ENCODE results near the gene FOXJ3.

DNA sequence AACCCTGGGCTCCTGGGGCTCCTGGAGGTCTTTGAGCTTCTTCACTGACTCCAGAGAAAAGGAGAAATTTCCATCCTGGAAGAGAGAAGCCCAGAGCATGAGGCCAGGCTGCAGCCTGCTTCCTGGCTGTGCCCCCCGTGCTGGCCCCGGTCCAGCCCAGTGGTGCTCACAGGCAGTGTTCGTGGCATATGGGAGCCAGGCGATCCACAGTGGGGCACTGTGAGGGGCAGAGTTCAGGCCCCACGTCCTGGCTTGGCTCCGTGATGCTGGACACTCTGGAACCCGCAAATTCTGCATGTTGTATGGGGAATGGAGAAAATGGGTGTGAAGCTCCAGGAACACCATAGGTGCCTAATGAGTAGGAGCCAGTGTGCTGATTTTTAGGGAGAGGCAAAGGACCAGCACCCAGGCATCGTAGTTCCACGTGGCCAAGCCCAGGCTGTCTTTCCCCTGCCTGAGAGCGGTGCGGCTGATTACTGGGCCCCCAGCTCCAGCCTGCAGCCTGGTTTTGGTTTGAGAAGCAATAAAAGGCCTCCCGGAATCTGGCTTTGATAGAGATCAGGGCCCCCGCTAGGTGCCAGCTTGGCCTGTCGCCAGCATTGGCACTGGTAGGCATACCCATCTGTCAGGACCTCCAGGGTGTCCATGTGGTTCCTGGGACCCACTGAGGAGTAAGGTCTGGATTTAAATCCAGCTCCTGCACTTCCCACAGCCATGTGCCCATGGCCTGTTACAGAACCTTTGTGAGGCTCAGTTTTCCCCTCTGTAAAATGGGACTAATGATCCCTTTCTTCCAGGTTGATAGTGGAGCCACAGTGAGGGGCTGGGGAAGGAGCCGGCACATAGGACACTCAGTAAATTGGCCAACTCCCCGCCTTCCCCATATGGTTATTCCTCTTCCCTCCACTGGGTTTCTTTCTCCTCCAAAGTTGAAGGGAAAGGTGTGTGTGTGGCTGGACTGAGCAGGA, 171.2 kb downstream of the FOXJ3 start:
- TF ChIP-seq POLR2A (IDR thresholded peaks at IDR 0.05) = no peak
- TF ChIP-seq, protein P1, sequence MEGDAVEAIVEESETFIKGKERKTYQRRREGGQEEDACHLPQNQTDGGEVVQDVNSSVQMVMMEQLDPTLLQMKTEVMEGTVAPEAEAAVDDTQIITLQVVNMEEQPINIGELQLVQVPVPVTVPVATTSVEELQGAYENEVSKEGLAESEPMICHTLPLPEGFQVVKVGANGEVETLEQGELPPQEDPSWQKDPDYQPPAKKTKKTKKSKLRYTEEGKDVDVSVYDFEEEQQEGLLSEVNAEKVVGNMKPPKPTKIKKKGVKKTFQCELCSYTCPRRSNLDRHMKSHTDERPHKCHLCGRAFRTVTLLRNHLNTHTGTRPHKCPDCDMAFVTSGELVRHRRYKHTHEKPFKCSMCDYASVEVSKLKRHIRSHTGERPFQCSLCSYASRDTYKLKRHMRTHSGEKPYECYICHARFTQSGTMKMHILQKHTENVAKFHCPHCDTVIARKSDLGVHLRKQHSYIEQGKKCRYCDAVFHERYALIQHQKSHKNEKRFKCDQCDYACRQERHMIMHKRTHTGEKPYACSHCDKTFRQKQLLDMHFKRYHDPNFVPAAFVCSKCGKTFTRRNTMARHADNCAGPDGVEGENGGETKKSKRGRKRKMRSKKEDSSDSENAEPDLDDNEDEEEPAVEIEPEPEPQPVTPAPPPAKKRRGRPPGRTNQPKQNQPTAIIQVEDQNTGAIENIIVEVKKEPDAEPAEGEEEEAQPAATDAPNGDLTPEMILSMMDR (IDR thresholded peaks at IDR 0.05) = no peak
